Endometrial microvascular endothelial cells (primary cell): Measurements from ENCODE around the gene ELMO2. TPM values are rescaled to one million over a fixed set of nuclear protein-coding genes. Genes with fewer than 3 reads are reported as not detected.
"Not testable (repeated sequence)": the region's sequence is repeated elsewhere in the genome, so short reads cannot be mapped to it uniquely, and the experiment has no call there.

Source experiments
- in situ Hi-C: cut with HindIII; loops from 2 replicates; pipeline ENCODE4 v1.10.0; 2017; ENCODE audit warnings: low sequenced_read_pairs, low pct_unique_long_range_greater_than_20kb; ENCODE audit errors: inconsistent ontology term
- total RNA-seq: library from RNA; depleted of rRNA; stranded (reverse); fragments of >200 nt; gene quantifications from one replicate; pipeline ENCODE4 v1.2.3, GENCODE V29; 2015; ENCODE audit errors: inconsistent ontology term

Gene ELMO2
- total RNA-seq, 1 donor from 2014 or later, result 41.7 TPM

DNA sequence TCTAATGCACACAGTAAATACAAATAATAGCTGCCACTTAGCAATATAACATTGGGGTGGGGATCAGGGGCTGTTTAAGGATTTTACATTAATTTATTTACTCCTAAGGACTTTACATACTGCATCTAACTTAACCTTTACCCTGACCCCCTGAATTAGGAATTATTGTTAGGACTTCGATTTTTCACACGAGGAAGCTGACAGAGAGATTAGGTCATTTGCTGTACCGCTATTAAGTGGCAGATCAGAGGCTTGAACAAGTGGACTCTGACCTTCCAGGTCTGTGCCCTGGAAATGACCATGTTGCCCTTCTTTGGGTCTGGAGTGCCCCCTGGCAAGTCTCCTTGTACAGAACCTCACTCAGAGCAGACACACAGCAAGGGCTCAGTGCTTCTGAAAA lies 5.2 kb upstream of the ELMO2 start:
- in situ Hi-C loops, result no loop called here

DNA sequence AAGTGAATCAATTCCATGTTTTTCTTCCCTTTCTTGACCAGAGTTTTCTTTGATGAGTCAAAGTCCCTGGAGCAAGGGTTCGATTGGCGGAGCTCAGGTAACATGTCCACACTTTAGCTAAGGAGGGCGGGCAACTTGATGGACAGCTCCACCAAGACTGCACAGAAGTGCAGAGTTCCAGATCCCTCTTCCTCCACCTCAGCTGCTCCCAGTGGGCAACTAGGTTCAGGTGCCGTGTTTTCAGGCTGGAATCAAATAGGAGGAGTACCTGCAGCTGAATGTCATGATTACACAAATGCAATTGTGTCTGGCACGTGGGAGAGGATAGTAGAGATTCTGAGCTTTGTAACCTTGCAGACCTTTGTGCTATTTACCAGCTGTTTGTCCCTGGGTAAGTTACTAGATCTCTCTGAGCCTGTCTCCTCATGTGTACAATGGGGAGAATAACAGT lies 1.9 kb upstream of the ELMO2 start:
- in situ Hi-C loops, result no loop called here

DNA sequence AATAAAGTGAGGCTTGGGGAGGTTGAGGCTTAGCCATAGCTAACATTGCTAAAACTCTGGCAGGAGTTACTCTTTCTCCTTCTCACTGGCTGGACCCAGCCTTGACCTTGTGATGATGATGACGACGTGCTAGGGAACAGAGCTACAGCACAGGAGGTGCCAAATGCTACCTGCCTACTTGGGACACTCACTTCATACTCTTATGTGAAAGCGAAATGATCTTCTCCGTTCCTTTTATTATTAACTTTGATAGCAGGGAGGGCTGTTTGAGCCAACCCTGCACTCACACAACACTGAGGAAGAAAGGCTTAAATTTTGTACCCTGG lies 1.2 kb upstream of the ELMO2 start:
- in situ Hi-C loops, result no loop called here

DNA sequence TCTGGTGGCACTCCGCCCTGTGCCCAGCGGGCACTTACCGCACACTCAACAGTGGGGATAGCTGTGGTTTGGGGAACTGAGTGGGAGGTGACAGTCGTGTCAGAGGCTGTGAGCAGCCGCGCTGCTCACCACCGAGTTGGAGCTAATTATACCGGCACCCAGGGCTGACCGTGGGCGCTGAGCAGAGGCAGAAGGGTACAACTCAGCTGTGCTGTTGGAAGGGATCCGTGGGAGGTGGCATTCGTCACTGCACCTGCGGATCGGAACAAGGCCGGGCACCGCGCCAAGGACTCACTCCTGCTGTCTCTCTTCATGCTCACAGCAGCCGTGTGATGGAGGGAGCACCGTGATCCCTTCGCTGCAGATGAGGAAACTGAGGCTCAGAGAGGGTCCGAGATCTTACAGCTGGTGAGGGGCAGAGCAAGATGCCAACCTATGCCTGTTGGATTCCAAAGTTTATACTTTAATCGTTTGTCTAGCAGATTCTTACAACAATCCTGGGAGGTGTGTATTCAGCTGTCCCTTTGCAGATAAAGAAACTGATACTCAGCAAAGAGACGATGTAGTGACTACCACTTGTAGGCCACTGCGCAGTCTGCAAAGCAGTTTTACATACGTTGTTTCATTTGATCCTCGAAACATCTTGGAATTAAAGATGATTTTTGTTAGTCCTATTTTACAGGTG lies 713 bp upstream of the ELMO2 start:
- in situ Hi-C loops, result no loop called here

DNA sequence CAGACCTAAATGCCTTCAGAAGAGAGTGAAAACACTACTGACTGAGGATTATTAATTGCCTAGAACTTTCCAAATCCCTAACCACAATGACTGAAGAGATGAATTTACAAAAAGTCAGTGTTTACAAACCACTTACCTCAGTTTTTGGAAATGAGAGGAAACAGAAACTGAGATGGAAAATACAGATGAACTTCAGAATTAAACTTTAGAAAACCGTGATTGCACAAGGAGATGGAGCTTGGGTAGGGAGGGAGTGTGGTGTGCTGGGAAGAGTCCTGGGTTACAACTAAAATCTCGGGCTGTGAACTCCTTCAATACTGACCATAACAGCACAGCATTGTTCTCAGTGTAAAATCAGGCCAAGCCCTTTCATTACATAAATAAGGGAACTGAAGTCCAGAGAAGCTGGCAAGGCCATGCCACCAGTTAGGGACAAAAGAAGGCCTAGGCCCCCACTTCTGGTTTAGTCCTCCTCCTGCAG lies 4.0 kb downstream of the ELMO2 start:
- in situ Hi-C loops, result no loop called here

DNA sequence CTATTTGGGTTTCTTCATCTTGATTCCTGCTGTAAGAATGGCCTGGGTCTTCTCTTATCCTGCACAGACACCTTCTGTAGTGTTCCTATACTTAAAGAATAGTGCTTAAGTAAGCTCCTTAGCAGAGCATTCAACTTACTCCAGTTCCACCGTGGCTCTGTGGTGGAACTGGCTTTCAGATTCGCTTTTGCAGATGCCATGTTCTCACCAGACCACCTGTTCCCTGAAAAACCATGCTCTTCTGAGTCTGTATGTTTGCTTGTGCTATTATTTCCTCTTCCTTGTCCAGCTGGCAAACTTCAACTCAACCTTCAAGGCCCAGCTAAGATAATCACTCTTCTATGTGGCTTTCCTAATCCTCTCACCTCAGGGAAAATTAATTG lies 4.9 kb downstream of the ELMO2 start:
- in situ Hi-C loops, result no loop called here

DNA sequence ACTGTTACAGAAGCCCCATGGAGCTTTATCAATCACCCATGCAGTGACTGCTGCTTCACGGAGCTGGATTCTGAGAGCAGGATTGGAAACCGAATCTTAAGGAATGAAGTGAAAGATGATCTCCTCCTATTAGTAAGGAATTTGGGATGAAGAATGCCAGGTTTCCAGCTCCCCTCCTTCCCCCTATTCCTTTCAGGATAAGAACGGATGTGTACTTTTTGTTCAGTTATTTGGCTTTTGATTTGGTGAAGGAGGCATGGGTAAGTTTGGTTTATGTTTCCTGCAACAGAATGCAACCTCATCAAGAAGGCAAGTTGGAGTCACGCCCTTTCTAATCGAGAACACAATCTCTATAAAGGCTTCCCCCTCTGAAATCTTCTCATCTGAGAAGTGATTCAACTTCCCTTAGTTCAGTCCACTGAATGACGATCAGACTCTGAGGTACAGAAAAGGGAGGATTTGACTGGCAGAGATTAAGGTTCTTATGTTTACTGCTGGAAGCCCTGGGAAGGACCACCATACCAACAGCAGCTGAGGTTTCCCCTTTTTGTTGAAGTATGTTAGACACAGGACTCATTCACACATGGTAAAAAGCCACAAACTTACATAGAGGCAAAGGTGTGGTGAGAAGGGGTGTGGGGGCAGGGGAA lies 5.5 kb downstream of the ELMO2 start:
- in situ Hi-C loops, result no loop called here

DNA sequence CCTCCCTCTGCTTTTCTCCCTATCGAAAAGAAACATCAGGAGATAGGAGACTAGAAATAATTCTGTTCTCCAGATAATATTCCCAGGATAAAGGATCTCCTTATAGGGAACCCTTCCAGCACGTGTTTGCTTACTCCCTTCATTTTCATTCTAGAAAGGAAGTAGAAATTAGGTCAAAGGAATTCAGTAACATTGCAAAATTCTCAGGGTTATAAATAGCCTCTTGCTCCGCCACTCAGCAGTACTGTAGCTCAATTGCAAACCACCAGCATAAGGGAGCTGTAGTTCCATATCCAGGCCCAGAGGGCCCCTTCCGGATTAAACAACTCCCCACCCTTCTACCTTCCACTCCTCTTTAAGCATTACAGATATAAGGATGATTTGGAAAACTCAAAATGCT lies 6.2 kb downstream of the ELMO2 start:
- in situ Hi-C loops, result no loop called here

DNA sequence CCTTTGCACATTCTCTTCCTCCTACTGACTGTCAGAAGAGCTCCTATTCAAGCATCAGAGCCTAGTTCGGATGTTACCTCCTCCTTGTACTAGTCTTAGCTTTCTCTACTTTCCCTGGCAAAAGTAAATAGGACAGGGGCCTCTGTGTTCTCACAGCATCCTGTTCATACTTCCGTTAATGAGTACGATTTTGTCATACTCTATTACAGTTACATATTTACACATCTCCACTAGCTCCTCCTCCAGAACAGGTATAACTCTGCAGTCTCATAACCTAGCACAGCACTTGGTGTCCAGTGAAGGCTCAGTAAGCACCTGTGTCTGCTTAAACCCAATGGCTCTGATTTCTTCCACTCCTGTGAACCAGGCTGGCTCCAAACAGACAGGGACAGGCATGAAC lies 7.0 kb downstream of the ELMO2 start:
- in situ Hi-C loops, result no loop called here

DNA sequence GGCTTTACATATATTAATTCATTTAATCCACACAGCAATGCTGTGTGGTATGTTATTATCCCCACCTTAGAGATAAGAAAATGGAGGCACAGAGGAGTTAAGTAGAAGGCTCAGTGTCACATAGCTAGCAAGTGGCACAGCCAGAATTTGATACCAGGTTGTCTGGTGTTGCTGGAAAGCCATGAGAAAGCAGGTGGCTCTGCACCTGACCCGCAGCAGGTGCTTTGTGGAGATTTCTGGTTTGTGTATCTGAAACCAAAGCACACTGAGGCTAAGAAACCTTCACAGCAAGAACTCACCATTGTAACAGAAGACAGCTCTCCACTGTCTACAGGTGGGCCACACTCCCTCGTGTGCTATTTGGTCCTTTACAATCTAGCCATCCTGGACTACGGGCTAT lies 7.5 kb downstream of the ELMO2 start:
- in situ Hi-C loops, result no loop called here

DNA sequence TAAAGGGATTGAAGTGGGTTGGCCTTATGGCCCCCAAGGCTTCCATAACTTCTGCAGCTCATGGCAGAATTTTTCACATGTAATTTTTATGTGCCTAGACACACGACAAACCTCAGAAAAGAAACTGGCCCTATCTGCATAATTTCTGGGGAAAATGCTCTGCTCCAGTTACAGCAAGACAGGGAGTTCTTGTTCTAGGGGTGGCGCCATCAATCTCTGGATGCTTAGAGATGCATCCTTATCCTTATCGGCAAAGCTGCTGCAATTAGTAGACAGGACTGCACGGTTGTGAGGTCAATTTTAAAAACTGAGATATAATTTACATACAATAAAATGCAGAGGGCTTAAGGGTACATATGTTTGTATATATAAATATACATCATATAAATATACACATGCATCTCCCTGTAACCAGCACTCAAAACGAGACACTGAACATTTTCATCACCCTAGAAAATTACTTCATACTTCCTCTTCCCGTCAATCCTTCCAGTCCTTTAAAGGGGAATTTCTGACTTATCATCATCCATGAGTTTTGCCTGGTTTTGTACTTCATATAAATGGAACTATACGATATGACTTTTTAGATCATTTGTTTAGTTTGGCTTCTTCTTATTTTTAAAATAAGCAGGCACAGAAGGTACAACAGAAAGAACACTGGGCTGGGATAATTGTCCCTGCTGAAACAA lies 10.2 kb downstream of the ELMO2 start:
- in situ Hi-C loops, result no loop called here

DNA sequence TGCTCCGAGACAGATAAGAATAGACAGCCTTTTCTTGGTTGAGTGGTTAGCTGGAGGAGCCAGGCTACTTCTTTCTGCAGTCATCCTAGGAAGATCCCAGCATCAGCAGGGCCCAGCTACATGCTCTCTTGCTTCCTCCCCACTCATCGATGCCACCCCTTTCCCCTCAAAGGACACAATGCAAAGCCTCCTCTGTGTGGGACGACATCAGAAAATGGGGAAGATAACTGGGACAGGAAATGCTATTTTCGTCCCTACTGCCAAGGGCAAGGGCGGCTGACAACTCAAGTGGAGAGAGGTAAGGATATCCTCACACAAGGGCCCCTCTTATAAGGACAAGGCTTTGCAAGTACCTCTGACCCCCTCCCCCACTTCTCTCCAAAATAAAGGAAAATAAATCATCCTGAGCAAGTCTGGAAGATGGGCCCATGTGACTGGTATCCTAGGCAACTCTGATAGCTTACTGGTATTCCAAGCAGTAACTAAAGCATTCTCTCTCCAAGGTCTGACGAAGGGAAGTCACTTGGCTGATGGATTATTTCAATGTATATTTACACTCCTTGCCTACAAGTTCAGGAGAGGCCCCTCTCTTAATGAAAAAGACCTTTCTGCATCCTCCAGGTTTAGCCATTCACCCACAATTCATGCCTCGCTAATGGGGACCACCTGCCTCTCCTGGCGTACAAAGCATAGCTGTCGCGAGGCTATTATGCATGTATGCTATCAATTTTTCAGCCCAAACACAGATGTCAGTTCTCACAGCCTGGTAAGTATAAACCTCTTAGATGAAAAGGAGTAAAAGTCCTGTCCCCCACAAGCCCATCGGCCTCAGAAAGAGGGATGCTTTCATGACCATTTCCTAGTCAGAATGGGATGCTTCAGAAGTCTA lies 11.3 kb downstream of the ELMO2 start:
- in situ Hi-C loops, result no loop called here

DNA sequence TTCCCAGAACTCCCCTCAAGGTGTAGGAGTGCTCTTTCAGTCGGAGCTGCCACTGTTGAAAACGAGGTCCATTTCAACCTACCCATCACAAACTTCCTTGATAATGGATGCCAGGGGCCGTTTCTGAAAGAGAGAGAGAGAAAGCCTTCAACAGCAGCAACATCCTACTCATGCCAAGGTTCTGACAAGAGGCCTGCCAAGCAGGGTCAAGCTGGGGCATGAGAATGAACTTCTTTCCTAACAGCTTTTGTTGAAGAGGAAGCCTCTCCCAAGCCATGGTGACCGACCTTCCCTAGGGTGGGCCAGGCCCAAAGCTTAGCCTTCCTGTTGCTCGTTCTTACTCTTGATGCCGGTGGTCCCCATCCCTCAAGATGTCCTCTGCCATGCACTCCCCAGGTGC lies 12.4 kb downstream of the ELMO2 start:
- in situ Hi-C loops, result no loop called here

DNA sequence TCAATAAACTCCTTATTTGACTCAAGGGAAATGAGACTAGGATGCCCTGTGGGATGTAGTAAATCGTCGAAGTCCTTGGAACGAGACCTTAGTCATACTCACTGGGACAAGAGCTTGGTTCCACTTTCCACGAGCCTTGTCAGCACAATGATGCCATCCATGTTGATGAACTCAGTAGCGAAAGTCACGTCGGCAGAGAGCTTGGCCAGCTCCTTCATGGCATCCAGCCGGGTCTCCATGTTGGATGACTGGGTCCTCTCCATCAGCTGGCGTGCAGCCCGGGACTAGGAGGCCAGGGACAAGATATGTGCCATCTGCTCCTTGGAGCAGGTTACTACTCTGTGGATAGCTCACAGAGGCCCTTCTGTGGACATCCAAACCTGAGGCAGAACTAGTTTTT lies 17.5 kb downstream of the ELMO2 start:
- in situ Hi-C loops, result no loop called here

DNA sequence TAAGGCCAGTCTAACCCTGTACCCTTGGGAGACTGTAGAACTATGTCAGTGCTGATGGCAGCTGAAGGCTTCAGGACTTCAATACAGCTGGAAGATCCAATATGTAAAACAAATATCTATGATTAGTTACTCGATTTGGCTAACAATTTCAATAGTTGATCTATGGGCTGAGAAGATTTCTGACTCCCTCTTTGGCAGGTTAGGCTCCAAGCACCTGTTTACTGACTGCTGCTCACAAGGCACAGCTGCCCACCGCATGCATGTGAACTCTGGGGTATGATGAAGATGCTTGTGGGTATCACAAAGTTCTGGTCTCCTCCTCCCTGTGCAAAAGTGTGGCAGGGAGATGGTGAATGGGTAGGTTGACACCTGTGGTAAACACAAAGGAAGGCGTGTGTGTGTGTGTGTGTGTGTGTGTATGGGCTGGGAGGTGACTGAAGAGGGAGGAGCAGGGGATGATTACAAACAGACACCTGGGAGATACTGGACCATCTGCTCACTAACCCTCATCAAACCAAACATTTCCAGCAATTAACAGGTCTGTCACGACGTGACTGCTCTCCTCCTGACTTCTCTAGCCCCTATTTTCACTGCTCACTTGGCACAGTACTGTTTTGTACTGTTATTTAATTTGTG lies 18.1 kb downstream of the ELMO2 start:
- in situ Hi-C loops, result no loop called here

DNA sequence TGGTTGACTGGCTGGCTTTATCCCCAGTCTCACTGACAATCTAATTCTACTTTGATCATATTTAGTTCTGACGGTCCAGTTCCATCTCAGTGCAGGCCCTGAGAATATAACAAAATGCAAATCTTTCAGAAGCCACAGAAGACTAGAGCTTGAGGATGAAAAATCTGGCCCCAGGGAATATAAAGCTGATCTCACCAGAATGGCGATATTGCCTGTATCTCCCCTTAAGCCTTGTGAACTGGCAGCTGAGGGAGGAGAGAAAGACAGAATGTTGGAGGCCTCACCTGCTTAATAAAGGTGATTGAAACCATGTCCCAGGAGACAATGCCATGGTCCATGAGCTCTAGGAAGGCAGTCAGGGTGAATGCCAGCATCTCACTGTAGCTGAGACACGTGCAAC lies 19.4 kb downstream of the ELMO2 start:
- in situ Hi-C loops, result not testable (repeated sequence)

DNA sequence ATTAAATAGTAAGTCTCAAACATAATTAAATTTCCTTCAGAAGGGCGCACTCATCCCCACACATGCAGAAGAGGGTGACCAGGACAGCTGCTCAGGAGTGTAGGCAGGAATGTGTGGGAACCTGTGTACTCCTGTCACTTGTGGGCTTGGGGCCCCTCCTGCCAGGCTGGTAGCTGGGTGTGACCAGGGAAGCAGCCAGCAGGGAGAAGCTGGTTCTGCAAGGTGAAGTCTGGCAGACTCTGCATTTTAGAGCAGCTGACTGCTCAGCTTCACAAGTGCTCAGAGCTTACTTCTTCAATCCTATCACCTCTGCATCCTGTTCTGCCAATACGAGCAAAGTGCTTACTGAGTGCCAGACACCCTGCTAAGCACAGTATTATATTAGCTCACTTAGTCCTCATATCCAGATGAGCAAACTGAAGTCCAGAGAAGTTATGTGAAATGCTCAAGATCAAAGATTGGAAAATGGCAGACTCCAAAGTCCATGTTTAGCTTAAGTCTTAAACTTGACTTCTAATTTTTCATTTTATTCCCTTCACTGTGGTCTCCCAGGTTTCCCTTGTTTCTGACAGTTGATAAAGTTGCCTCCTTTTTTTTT lies 27.9 kb downstream of the ELMO2 start:
- in situ Hi-C loops, result no loop called here

DNA sequence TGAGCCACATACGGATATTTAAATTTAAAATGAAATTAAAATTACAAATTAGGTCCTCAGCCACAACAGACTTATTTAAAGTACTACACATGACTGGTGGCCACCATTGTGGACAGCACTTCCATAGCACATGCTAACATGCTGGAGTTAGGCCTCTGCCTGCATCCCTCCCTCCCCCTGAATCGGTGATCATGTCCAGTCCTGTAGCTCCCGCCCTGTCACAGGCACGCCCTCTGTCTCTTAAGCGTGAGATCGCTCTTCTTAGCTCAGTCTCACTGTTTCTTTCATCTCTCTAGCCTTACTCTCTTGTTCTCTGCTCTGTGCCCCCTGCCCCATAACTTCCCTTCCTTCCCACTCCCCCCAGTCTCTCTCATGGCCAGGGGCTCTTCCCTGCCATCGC lies 28.9 kb downstream of the ELMO2 start:
- in situ Hi-C loops, result no loop called here
